ENCODE results near the gene BCHE.

Gene BCHE

GRCh38 chr3:165725296-165725695 is 111.9 kb downstream of the BCHE start:
- H3K9me3 ChIP-seq (ENCODE audit: control insufficient read depth, insufficient read depth, low read length) = no peaks in the 10 kb centered on the region
- H3K4me3 ChIP-seq (ENCODE audit: low read length) = no peak overlapping the region
- no CpG with 5 or more reads among the region's 2 CpGs for WGBS (ENCODE audit: insufficient coverage, insufficient read length)
- H3K27ac ChIP-seq (ENCODE audit: low read length) = no peak overlapping the region
- H3K4me1 ChIP-seq (ENCODE audit: control insufficient read depth, insufficient read depth, low read length) = no peaks in the 10 kb centered on the region
- DNase-seq (ENCODE audit: low read depth, low spot score) = no peak
- H3K36me3 ChIP-seq (ENCODE audit: control insufficient read depth, insufficient read depth, low read length) = no peaks in the 10 kb centered on the region
- H3K27me3 ChIP-seq (ENCODE audit: control insufficient read depth, insufficient read depth, low read length) = no peaks in the 10 kb centered on the region

Data from iPS DF 6.9 (cell line).